ENCODE results near the gene PLPP3.

DNA sequence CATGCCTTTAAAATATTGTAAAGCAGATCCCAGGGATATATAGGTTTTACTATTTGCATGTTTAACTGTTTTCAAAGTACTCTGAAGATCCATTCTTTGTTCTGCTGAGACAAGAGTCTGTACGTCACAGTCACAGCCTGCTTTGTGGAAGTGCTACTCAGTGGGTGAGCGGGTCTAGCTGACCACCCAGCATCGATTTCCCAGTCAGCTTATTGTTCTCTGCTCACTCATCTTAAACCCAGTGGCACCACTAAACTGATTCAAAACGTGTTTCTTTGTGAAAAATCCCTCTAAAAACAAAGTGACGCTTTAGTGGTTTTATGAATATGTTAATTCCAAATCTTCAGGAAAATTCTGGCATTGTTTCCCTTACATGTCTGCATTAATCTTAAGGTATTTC, 12.4 kb downstream of the PLPP3 start:
- TF ChIP-seq, protein P1, sequence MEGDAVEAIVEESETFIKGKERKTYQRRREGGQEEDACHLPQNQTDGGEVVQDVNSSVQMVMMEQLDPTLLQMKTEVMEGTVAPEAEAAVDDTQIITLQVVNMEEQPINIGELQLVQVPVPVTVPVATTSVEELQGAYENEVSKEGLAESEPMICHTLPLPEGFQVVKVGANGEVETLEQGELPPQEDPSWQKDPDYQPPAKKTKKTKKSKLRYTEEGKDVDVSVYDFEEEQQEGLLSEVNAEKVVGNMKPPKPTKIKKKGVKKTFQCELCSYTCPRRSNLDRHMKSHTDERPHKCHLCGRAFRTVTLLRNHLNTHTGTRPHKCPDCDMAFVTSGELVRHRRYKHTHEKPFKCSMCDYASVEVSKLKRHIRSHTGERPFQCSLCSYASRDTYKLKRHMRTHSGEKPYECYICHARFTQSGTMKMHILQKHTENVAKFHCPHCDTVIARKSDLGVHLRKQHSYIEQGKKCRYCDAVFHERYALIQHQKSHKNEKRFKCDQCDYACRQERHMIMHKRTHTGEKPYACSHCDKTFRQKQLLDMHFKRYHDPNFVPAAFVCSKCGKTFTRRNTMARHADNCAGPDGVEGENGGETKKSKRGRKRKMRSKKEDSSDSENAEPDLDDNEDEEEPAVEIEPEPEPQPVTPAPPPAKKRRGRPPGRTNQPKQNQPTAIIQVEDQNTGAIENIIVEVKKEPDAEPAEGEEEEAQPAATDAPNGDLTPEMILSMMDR (IDR thresholded peaks at IDR 0.05) = no peak
- TF ChIP-seq POLR2A (IDR thresholded peaks at IDR 0.05) (no peak), POLR2AphosphoS5 (IDR thresholded peaks at IDR 0.05; ENCODE audit: insufficient read depth in 1 of 2, low read depth in 1 of 2) (no peak)
